ENCODE results near the gene NEDD9. TPM values are rescaled to one million over a fixed set of nuclear protein-coding genes. Genes with fewer than 3 reads are reported as not detected.
A peak's percentile ranks its signal among the peaks of the same experiment; 100 is the strongest.

The NEDD9 gene
- total RNA-seq, 1 donor from 2014 or later, result 4.7 TPM

GRCh38 chr6:11185204-11185842 is 47.1 kb downstream of the NEDD9 start:
- TF ChIP-seq, protein P1, sequence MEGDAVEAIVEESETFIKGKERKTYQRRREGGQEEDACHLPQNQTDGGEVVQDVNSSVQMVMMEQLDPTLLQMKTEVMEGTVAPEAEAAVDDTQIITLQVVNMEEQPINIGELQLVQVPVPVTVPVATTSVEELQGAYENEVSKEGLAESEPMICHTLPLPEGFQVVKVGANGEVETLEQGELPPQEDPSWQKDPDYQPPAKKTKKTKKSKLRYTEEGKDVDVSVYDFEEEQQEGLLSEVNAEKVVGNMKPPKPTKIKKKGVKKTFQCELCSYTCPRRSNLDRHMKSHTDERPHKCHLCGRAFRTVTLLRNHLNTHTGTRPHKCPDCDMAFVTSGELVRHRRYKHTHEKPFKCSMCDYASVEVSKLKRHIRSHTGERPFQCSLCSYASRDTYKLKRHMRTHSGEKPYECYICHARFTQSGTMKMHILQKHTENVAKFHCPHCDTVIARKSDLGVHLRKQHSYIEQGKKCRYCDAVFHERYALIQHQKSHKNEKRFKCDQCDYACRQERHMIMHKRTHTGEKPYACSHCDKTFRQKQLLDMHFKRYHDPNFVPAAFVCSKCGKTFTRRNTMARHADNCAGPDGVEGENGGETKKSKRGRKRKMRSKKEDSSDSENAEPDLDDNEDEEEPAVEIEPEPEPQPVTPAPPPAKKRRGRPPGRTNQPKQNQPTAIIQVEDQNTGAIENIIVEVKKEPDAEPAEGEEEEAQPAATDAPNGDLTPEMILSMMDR (IDR thresholded peaks at IDR 0.05; ENCODE audit: insufficient read depth, low read length, severe bottlenecking), result no peak
- FAIRE-seq (no peak), DNase-seq (ENCODE audit: low read depth) (no peak)
- no peak overlapping the region for H3K4me3 ChIP-seq (ENCODE audit: low read depth, low read length)
- H3K27me3 ChIP-seq (ENCODE audit: control insufficient read depth, insufficient read depth, low read length), result no peaks in the 10 kb centered on the region
- H3K36me3 ChIP-seq (ENCODE audit: control insufficient read depth, insufficient read depth, low read length), result peaks cover 14% of the 10 kb centered on the region

GRCh38 chr6:11183761-11184362 is 48.6 kb downstream of the NEDD9 start:
- peaks cover 5% of the 10 kb centered on the region for H3K36me3 ChIP-seq (ENCODE audit: control insufficient read depth, insufficient read depth, low read length)
- DNase-seq (ENCODE audit: low read depth), result no peak

DNA sequence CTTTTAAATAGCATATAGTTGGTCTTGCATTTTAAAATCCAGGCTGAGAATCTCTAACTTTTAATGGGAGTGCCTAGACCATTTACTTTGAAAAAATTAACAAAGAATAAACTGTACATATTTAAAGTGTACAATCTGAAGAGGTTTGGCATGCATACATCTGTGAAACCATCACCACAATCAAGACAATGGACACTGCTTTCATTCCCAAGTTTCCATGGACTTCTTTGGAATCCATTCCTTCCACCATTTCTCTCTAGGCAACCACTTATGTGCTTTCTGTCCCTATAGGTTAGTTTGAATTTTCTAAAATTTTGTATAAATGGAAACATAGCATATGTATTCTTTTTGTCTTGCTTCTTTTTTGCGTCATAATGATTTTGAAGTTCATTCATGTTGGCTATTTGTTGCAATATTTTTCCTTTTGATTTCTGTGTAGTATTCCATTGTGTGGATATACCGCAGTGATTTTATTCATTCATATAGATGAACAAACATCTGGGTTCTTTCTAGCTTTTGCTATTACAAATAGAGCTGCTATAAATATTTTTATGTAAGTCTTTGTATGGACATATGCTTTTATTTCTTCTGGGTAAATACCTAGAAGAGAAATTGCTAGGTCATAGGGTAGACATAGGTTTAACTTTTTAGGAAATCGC is 50.9 kb downstream of the NEDD9 start:
- H3K4me3 ChIP-seq (ENCODE audit: low read depth, low read length), result no peak overlapping the region
- H3K36me3 ChIP-seq (ENCODE audit: control insufficient read depth, insufficient read depth, low read length), result peaks cover 5% of the 10 kb centered on the region
- DNase-seq (ENCODE audit: low read depth), result no peak
- TF ChIP-seq, protein P1 (IDR thresholded peaks at IDR 0.05; ENCODE audit: insufficient read depth, low read length, severe bottlenecking), result no peak
- no peaks in the 10 kb centered on the region for H3K27me3 ChIP-seq (ENCODE audit: control insufficient read depth, insufficient read depth, low read length)
- FAIRE-seq, result no peak

More at GRCh38 chr6:11183761-11184362, 48.6 kb downstream of the NEDD9 start:
- FAIRE-seq, result peak; percentile 84
- TF ChIP-seq, protein P1 (IDR thresholded peaks at IDR 0.05; ENCODE audit: insufficient read depth, low read length, severe bottlenecking), result no peak
- H3K27me3 ChIP-seq (ENCODE audit: control insufficient read depth, insufficient read depth, low read length), result no peaks in the 10 kb centered on the region
- no peak overlapping the region for H3K4me3 ChIP-seq (ENCODE audit: low read depth, low read length)

GRCh38 chr6:11179419-11180202 is 52.9 kb downstream of the NEDD9 start:
- no peaks in the 10 kb centered on the region for H3K27me3 ChIP-seq (ENCODE audit: control insufficient read depth, insufficient read depth, low read length)
- DNase-seq (ENCODE audit: low read depth), result no peak
- FAIRE-seq, result no peak
- peaks cover 2% of the 10 kb centered on the region for H3K36me3 ChIP-seq (ENCODE audit: control insufficient read depth, insufficient read depth, low read length)
- TF ChIP-seq, protein P1 (IDR thresholded peaks at IDR 0.05; ENCODE audit: insufficient read depth, low read length, severe bottlenecking), result no peak
- no peak overlapping the region for H3K4me3 ChIP-seq (ENCODE audit: low read depth, low read length)

DNA sequence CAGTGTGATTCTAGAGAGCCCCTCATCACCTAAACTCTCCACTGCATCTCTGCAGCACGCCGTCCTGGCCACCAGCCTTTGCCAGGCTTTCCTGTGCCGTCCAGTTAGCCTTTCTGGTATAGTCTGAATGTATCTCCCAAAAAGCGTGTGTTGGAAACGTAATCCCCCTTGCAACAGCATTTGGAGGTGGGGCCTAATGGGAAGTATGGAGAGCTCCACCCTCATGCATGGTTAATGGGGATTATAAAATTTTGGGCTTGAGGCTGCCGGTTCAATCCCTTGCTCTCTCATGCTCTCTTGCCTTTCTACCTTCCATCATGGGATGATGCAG is 53.4 kb downstream of the NEDD9 start:
- H3K36me3 ChIP-seq (ENCODE audit: control insufficient read depth, insufficient read depth, low read length), result peaks cover 2% of the 10 kb centered on the region
- FAIRE-seq (no peak), DNase-seq (ENCODE audit: low read depth) (no peak)
- no peak overlapping the region for H3K4me3 ChIP-seq (ENCODE audit: low read depth, low read length)
- TF ChIP-seq, protein P1 (IDR thresholded peaks at IDR 0.05; ENCODE audit: insufficient read depth, low read length, severe bottlenecking), result no peak
- no peaks in the 10 kb centered on the region for H3K27me3 ChIP-seq (ENCODE audit: control insufficient read depth, insufficient read depth, low read length)
